MM.1S (cell line): ENCODE results near the gene ZNF778.
"Not testable (repeated sequence)": the region's sequence is repeated elsewhere in the genome, so short reads cannot be mapped to it uniquely, and the experiment has no call there.

Source experiments
- DNase-seq: peaks from one replicate; pipeline ENCODE4 v3.0.0-alpha.2; 2015
- H2AFZ ChIP-seq: fragments of 300-600 bp; sonication (generic); 2 replicates; pipeline ENCODE4 v1.6.0; 2016; ENCODE audit warnings: antibody characterized with exemption, low read length
- H3F3A ChIP-seq: fragments of 300-600 bp; sonication (generic); 2 replicates; pipeline ENCODE4 v1.6.1; 2016; ENCODE audit warnings: mild to moderate bottlenecking, antibody characterized with exemption, low read length, moderate library complexity, mixed read lengths; ENCODE audit not compliant: insufficient read depth
- H3K27ac ChIP-seq: fragments of 300-600 bp; sonication (generic); 2 replicates; pipeline ENCODE4 v1.5.1; 2016; ENCODE audit warnings: mild to moderate bottlenecking, low read length
- H3K27me3 ChIP-seq: fragments of 300-600 bp; sonication (generic); replicated peaks from 2 replicates; pipeline ENCODE4 v1.6.0; 2016; ENCODE audit warnings: low read length; ENCODE audit not compliant: insufficient read depth
- H3K36me3 ChIP-seq: fragments of 300-600 bp; sonication (generic); replicated peaks from 2 replicates; pipeline ENCODE4 v1.6.1; 2016; ENCODE audit warnings: mild to moderate bottlenecking, low read length, mixed read lengths; ENCODE audit not compliant: insufficient read depth
- H3K4me1 ChIP-seq: fragments of 300-600 bp; sonication (generic); 2 replicates; pipeline ENCODE4 v1.6.1; 2016; ENCODE audit warnings: low read length, mixed read lengths
- H3K4me2 ChIP-seq: fragments of 300-600 bp; sonication (generic); 2 replicates; pipeline ENCODE4 v1.6.0; 2016; ENCODE audit warnings: low read depth, low read length
- H3K4me3 ChIP-seq: fragments of 300-600 bp; sonication (generic); 2 replicates; pipeline ENCODE4 v1.5.1; 2016; ENCODE audit warnings: low read length, mixed read lengths
- H3K79me2 ChIP-seq: fragments of 300-600 bp; sonication (generic); 2 replicates; pipeline ENCODE4 v1.6.1; 2016; ENCODE audit warnings: mixed run types, low read length, mixed read lengths
- H3K9ac ChIP-seq: fragments of 300-600 bp; sonication (generic); 2 replicates; pipeline ENCODE4 v1.6.1; 2016; ENCODE audit warnings: low read length, mixed read lengths
- H3K9me2 ChIP-seq: fragments of 300-600 bp; sonication (generic); replicated peaks from 2 replicates; pipeline ENCODE4 v1.6.1; 2016; ENCODE audit warnings: mild to moderate bottlenecking, low read length, mixed read lengths; ENCODE audit not compliant: insufficient read depth
- H3K9me3 ChIP-seq: fragments of 300-600 bp; sonication (generic); replicated peaks from 2 replicates; pipeline ENCODE4 v1.6.1; 2016; ENCODE audit warnings: mild to moderate bottlenecking, low read length, mixed read lengths; ENCODE audit not compliant: insufficient read depth
- H4K20me1 ChIP-seq: fragments of 300-600 bp; sonication (generic); 2 replicates; pipeline ENCODE4 v1.6.1; 2016; ENCODE audit warnings: mild to moderate bottlenecking, low read length, moderate library complexity, mixed read lengths; ENCODE audit not compliant: insufficient read depth
- EZH2 ChIP-seq: fragments of 300-600 bp; sonication (generic); optimal IDR thresholded peaks from 2 replicates; pipeline ENCODE3; 2017; ENCODE audit warnings: low read depth, mild to moderate bottlenecking, antibody characterized with exemption, low read length, mixed read lengths
- EZH2phosphoT487 ChIP-seq: fragments of 300-600 bp; sonication (generic); IDR thresholded peaks from 2 replicates; pipeline ENCODE4 v1.6.1; 2018; ENCODE audit warnings: antibody characterized with exemption, low read length
- TF ChIP-seq, protein P1 (sequence below): fragments of 300-600 bp; sonication (generic); IDR thresholded peaks from 2 replicates; pipeline ENCODE4 v1.5.1; 2016; ENCODE audit warnings: antibody characterized with exemption, low read length, mixed read lengths

ZNF778 gene

DNA sequence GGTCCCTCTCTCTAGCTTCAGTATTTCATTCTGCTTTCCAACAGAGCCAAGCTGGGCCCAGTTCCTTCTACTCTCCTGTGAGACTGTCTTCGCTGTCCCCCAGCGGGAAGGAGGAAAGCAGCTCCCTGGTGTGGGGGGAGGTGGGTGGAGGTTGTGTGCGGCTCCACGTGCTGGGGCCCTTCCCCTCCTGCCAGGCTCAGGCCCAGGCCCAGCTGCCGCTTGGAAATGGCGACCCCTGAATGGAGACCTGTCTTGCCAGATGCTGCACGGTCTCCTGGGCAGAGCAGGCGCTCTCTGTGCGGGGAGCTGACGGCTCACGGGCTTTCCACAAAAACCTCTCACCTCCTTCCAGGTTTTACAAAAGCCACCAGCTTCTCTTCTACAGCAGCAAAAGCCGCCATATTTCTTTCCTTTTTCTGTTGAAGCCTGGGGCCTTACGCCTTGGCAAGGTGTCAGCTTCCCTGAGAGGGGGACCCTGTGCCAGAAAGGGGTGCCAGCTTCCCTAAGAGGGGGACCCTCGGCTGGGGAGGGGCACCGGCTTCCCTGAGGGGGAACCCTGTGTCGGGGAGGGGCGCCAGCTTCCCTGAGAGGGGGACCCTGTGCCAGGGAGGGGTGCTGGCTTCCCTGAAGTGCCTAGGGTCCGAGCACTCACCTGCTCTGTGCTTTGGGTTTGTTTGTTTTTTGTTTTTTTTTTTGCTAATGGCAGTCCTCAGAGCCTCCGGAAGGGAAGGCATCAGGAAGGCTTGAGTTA lies 47.5 kb downstream of the ZNF778 start:
- Histone ChIP-seq H2AFZ (no peak overlapping the region), H3K79me2 (no peaks in the 10 kb centered on the region), H3K9me2 (no peaks in the 10 kb centered on the region), H3K4me3 (no peak overlapping the region), H3K9ac (no peak overlapping the region), H3K4me1 (no peaks in the 10 kb centered on the region), H3K27ac (no peak overlapping the region), H3K4me2 (no peak overlapping the region), H3K36me3 (no peaks in the 10 kb centered on the region), H3K27me3 (no peaks in the 10 kb centered on the region), H4K20me1 (no peaks in the 10 kb centered on the region), H3K9me3 (no peaks in the 10 kb centered on the region), H3F3A (no peaks in the 10 kb centered on the region)
- TF ChIP-seq EZH2: no peak
- TF ChIP-seq EZH2phosphoT487: no peak
- TF ChIP-seq, protein P1, sequence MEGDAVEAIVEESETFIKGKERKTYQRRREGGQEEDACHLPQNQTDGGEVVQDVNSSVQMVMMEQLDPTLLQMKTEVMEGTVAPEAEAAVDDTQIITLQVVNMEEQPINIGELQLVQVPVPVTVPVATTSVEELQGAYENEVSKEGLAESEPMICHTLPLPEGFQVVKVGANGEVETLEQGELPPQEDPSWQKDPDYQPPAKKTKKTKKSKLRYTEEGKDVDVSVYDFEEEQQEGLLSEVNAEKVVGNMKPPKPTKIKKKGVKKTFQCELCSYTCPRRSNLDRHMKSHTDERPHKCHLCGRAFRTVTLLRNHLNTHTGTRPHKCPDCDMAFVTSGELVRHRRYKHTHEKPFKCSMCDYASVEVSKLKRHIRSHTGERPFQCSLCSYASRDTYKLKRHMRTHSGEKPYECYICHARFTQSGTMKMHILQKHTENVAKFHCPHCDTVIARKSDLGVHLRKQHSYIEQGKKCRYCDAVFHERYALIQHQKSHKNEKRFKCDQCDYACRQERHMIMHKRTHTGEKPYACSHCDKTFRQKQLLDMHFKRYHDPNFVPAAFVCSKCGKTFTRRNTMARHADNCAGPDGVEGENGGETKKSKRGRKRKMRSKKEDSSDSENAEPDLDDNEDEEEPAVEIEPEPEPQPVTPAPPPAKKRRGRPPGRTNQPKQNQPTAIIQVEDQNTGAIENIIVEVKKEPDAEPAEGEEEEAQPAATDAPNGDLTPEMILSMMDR: no peak
- no peak for DNase-seq

DNA sequence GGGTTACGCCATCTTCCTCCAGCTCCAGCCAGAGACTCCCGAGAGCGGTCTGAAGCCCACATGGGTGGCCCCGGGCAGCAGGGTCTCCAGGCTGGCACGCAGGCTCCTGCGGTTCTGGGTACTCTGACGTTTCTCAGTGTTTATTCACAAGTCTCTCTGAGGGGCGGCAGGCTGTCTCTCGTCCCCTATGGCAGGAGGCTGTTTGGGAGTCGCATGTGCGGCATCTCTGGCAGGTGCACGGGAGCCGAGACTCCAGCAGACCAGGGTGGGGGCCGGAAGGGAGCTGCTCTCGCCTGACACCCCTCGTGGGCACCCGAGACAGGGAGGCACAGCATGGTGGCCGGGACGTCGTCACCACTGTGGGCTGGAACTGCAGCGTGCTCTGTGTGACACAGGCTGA lies 48.1 kb downstream of the ZNF778 start:
- Histone ChIP-seq H3K27ac (no peak overlapping the region), H3K27me3 (no peaks in the 10 kb centered on the region), H3K36me3 (no peaks in the 10 kb centered on the region), H4K20me1 (no peaks in the 10 kb centered on the region), H3K4me3 (no peak overlapping the region), H3F3A (no peaks in the 10 kb centered on the region), H3K9me2 (no peaks in the 10 kb centered on the region), H3K4me1 (no peaks in the 10 kb centered on the region), H3K4me2 (no peak overlapping the region), H2AFZ (no peak overlapping the region), H3K79me2 (no peaks in the 10 kb centered on the region), H3K9ac (no peak overlapping the region), H3K9me3 (no peaks in the 10 kb centered on the region)
- DNase-seq: no peak
- TF ChIP-seq EZH2 (no peak), EZH2phosphoT487 (no peak)
- TF ChIP-seq, protein P1: no peak

- Histone ChIP-seq H3K27ac (no peak overlapping the region), H3K27me3 (no peaks in the 10 kb centered on the region), H3K79me2 (0 out of 2 replicates have a peak, but pooled peaks cover 2% of the 10 kb centered on the region), H3K4me1 (no peaks in the 10 kb centered on the region), H4K20me1 (no peaks in the 10 kb centered on the region), H3K9me3 (no peaks in the 10 kb centered on the region), H3K4me3 (no peak overlapping the region), H2AFZ (no peak overlapping the region), H3K4me2 (no peak overlapping the region), H3K36me3 (no peaks in the 10 kb centered on the region; the same call in 1 of the 2 replicates), H3K9me2 (no peaks in the 10 kb centered on the region), H3K9ac (no peak overlapping the region), H3F3A (no peaks in the 10 kb centered on the region)
- no peak for TF ChIP-seq EZH2phosphoT487
- TF ChIP-seq EZH2: no peak
- TF ChIP-seq, protein P1: no peak
- DNase-seq: no peak
These were observed 49.1 kb downstream of the ZNF778 start for GRCh38 chr16:89266521-89267134.

GRCh38 chr16:89267746-89268145 lies 50.2 kb downstream of the ZNF778 start:
- not testable (repeated sequence) for H3F3A ChIP-seq, H3K27me3 ChIP-seq, DNase-seq, H3K79me2 ChIP-seq, H3K9me2 ChIP-seq, H2AFZ ChIP-seq, H3K4me2 ChIP-seq, H3K9me3 ChIP-seq, H4K20me1 ChIP-seq, H3K9ac ChIP-seq, H3K36me3 ChIP-seq, H3K4me3 ChIP-seq, H3K27ac ChIP-seq, H3K4me1 ChIP-seq
